GM19240 (cell line): ENCODE results near the gene MTFP1.
"Not testable (repeated sequence)": the region's sequence is repeated elsewhere in the genome, so short reads cannot be mapped to it uniquely, and the experiment has no call there.

Source experiments
- DNase-seq: peaks from one replicate; pipeline ENCODE4 v3.0.0; 2011; ENCODE audit warnings: low spot score; ENCODE audit not compliant: insufficient read length

The MTFP1 gene

GRCh38 chr22:30425327-30425615 lies 297 bp upstream of the MTFP1 start:
- no peak for DNase-seq

DNA sequence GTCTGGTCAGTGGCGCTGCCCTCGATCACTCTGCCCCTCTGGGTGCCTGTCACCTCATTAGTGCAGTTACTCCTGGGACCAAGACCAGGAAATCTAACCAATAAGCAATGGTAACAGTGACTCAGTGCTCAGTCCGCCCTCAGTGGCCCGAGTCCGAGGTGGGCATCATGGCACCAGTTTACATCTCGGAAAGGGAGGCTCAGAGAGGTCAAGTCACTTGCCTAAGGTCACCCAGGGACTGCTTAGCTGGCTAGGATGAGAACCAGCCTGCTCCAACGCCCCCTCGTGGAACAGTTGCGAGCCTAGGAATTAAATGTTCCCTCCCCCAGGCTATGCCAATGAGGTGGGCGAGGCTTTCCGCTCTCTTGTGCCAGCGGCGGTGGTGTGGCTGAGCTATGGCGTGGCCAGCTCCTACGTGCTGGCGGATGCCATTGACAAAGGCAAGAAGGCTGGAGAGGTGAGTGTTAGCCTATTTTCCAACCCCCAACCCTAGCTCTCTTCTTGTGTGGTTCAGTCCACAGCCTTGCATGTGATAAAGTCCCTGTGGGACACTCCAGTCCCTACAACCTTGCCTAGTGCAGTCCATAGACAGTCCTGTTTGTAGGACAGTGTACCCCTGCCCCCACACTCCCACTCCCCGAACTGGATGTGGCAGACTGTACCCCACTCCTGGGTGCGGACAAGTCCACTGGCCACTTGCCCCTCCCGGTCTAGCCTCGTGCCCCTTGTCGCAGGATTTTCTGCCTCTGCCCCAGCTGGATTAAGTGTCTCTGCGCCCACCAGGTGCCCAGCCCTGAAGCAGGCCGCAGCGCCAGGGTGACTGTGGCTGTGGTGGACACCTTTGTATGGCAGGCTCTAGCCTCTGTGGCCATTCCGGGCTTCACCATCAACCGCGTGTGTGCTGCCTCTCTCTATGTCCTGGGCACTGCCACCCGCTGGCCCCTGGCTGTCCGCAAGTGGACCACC lies 1.1 kb downstream of the MTFP1 start:
- DNase-seq: peak; percentile 45

GRCh38 chr22:30427871-30428270 lies 2.3 kb downstream of the MTFP1 start:
- DNase-seq: no peak

- no peak for DNase-seq
Measured at GRCh38 chr22:30429887-30430286, 4.3 kb downstream of the MTFP1 start.

DNA sequence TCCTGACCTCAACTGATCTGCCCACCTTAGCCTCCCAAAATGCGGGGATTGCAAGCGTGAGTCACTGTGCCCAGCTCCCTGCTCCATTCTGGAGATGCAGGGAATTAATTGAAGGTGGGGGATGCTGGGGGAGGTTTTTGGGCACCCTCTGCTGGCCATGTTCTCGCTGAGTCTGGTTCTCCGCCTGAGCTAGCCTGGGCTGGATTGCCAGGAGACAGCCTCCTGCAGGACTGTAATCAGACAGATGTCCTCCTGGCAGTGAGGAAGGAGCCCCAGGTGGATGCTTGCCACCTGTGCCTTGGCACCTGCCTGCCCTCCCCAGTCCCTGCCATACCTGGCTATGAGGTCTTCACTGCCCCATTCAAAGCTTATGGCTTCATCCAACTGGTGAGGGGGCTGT lies 5.4 kb downstream of the MTFP1 start:
- no peak for DNase-seq

- DNase-seq: no peak
Measured at GRCh38 chr22:30432096-30432495, 6.5 kb downstream of the MTFP1 start.

- no peak for DNase-seq
Measured at GRCh38 chr22:30432520-30432919, 7.0 kb downstream of the MTFP1 start.

DNA sequence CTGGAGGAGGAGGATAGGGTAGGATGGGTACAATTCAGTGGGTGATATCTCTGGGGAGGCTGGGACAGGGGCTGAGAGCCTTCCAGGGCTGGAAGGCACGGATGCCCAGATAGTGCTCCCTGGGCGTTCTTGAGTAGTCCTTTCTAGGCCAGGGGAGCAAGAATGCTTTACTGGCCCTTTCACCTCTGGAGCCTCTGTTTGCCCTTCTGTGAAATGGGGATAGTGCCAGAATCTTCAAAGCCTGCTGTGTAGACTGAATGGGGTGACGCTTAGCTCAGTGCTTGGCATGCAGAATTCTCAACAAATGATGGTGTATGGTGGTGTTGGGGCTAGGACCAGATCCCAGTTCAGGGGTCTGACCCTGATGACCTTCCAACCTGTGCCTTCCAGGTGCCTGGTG lies 7.7 kb downstream of the MTFP1 start:
- no peak for DNase-seq

DNA sequence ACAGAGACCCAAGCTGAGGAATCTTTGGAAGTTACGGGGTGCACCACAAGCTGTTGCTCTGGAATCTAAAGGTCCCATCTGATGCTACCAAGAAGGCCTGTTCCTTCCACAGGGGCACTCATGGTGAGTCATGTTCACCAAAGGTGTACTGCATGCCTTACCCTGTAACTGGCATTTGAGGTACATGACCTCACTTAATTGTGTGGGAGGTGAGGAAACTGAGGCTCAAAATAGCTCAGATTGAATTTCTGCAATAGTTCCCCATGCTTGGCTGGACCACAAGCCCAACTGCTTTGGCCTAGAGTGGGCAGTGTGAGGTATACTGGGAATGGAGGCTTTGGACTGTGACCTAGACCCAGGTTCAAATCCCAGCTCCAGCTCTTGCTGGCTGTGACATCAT lies 8.2 kb downstream of the MTFP1 start:
- DNase-seq: no peak

DNA sequence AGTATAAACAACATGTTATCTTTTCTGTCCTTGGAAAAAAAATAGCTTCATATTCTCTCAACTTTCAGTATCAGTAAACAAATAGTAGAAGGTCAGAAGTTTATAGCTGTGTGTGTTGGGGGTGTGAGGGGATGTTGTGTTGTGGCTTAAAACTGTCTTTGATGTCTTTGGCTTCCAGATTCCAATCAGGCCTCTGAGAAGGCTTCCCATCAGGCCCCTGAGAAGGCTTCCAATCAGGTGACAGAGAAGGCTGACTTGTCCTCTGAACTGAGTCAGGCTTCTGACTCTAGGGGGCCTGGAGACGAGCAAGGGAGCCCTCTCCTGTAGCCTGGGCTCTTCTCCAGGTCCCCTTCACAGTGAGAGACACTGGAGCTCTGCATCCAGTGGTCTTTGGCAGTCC lies 9.3 kb downstream of the MTFP1 start:
- no peak for DNase-seq

DNA sequence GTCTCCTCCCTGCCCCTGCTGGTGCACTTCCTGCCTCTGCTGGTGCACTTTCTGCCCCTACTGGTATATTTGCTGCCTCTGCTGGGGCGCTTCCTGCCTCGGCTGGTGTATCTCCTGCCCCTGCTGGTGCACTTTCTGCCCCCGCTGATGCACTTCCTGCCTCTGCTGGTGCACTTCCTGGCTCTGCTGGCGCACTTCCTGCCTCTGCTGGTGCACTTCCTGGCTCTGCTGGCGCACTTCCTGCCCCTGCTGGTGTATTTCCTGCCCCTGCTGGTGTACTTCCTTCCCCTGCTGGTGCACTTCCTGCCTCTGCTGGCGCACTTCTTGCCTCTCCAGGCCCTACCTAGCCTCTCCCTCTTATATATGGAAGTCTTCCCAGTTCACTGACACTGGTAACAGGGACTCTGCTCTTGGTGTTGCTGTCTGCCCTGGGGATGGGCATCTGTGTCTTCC lies 10.1 kb downstream of the MTFP1 start:
- DNase-seq: peak; percentile 25

- DNase-seq: no peak
Measured at GRCh38 chr22:30436196-30436595, 10.6 kb downstream of the MTFP1 start.

GRCh38 chr22:30438559-30438958 lies 13.0 kb downstream of the MTFP1 start:
- DNase-seq: no peak

DNA sequence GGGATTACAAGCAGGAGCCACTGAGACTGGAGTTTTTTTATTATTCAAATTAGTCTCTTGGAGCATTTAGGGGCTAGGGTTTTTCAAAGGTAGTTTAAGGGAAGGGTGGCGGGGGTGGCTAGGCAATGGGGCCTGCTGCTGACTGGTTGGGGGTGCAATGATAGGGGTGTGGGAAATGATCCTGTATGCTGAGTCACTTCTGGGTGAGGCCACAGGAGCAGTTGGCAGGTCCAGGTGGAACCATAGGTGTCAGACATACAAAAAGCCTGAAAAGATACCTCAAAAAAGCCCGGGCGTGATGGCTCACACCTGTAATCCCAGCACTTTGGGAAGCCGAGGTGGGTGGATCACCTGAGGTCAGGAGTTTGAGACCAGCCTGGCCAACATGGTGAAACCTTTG lies 13.7 kb downstream of the MTFP1 start:
- DNase-seq: no peak

GRCh38 chr22:30439836-30440235 lies 14.3 kb downstream of the MTFP1 start:
- no peak for DNase-seq

DNA sequence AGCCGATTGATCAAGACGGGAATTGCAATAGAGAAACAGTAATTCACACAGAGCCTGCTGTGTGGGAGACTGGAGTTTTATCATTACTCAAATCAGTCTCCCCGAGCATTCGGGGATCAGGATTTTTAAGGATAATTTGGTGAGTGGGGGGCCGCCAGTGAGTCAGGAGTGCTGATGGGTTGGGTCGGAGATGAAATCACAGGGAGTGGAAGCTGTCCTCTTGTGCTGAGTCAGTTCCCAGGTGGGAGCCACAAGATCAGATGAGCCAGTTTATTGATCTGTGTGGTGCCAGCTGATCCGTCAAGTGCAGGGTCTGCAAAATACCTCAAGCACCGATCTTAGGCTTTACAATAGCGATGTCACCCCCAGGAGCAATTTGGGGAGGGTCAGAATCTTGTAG lies 15.5 kb downstream of the MTFP1 start:
- DNase-seq: no peak

GRCh38 chr22:30444632-30445437 lies 19.3 kb downstream of the MTFP1 start:
- DNase-seq: peak; percentile 72

GRCh38 chr22:30445438-30446145 lies 20.0 kb downstream of the MTFP1 start:
- DNase-seq: no peak

- no peak for DNase-seq
Measured at GRCh38 chr22:30447656-30448055, 22.1 kb downstream of the MTFP1 start.

DNA sequence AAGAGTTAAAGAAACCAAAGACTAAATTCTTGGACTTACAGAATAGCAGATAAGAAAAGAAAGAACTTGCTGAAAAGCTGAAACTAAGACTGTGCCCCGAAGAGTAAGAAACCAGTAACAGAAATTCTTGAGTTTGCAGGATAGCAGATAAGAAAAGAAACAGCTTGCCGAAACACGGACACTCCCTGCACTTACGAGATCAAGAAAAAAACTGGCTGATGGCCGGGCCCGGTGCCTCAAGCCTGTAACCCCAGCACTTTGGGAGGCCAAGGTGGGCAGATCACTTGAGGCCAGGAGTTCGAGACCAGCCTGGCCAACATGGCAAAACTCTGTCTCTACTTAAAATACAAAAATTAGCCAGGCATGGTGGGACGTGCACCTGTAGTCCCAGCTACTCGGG lies 25.9 kb downstream of the MTFP1 start:
- DNase-seq: not testable (repeated sequence)

GRCh38 chr22:30452861-30453260 lies 27.3 kb downstream of the MTFP1 start:
- no peak for DNase-seq
